PFSK-1 (cell line): ENCODE measurements around the gene ZNF511.

Experiments
- FOXP2 ChIP-seq: optimal IDR thresholded peaks from 2 replicates; pipeline ENCODE3; 2011; ENCODE audit warnings: borderline replicate concordance, control low read depth, inconsistent platforms; ENCODE audit not compliant: insufficient read depth; ENCODE audit errors: extremely low read length, extremely low read depth
- POLR2AphosphoS5 ChIP-seq: IDR thresholded peaks from 2 replicates; pipeline ENCODE4 v1.6.1; 2012; ENCODE audit warnings: low read depth, mild to moderate bottlenecking, control low read depth, low read length, moderate library complexity
- REST ChIP-seq, 2 experiments: IDR thresholded peaks; 2 replicates each; pipeline versions ENCODE4 v1.6.1 to v1.8.0; 2011 to 2012; ENCODE audit warnings: low read depth in 2 of 2, low read length in 2 of 2, control low read depth in 1 of 2, inconsistent platforms in 1 of 2, mild to moderate bottlenecking in 1 of 2, moderate library complexity in 1 of 2; ENCODE audit not compliant: insufficient read depth in 1 of 2
- TAF1 ChIP-seq: IDR thresholded peaks from 2 replicates; pipeline ENCODE4 v1.6.1; 2012; ENCODE audit warnings: low read length, control low read depth, borderline replicate concordance; ENCODE audit not compliant: insufficient read depth

DNA sequence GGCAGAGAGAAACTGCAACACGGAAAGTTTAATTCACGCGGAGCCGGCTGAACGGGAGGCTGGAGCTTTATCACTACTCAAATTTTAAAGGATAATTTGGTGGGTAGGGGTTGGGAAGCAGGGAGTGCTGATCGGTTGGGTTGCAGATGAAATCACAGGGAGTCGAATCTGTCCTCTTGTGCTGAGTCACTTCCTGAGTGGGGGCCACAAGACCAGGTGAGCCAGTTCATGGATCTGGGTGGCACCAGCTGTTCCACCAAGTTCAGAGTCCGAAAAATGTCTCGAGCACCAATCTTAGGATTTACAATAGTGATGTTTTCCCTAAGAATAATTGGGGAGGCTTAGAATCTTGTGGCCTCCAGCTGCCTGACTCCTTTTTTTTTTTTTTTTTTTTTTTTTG is 34.8 kb downstream of the ZNF511 start:
- TF ChIP-seq TAF1 = no peak
- TF ChIP-seq POLR2AphosphoS5 = no peak
- TF ChIP-seq REST (IDR thresholded peaks at IDR 0.05; ENCODE audit: insufficient read depth in 1 of 2, low read depth in 2 of 2, low read length in 2 of 2) = no peak
- no peak for TF ChIP-seq FOXP2
